ENCODE measurements around the gene DIP2B. TPM values are rescaled to one million over a fixed set of nuclear protein-coding genes. Genes with fewer than 3 reads are reported as not detected.
A peak's percentile ranks its signal among the peaks of the same experiment; 100 is the strongest.

Gene DIP2B
- total RNA-seq, 1 experiment from 2014 or later: 29.4 TPM

- H2AFZ ChIP-seq: no peak overlapping the region
- intact Hi-C loops (cut with micrococcal nuclease; ENCODE audit: unreplicated experiment): no loop called here
- TF ChIP-seq EZH2 (IDR thresholded peaks at IDR 0.05; ENCODE audit: low read depth) (no peak), CTCF (conservative IDR thresholded peaks at IDR 0.05) (no peak)
- 0 out of 2 replicates have a peak overlapping the region, but pooled peaks have one; percentile 15 for H3K27ac ChIP-seq
- no peak for DNase-seq
- no peaks in the 10 kb centered on the region for H3K9me2 ChIP-seq (ENCODE audit: insufficient read depth)
- no peak overlapping the region for H3K4me2 ChIP-seq
- no peaks in the 10 kb centered on the region for H4K20me1 ChIP-seq (ENCODE audit: insufficient read depth)
- peaks cover 17% of the 10 kb centered on the region for H3K4me1 ChIP-seq (replicated peaks; ENCODE audit: insufficient read depth)
- BruUV-seq (replicated peaks): no TSS peak
- POLR2A ChIA-PET (ENCODE audit: unreplicated experiment): no interaction called here
- H3F3A ChIP-seq (ENCODE audit: insufficient read depth, low read depth): peaks cover 23% of the 10 kb centered on the region
- H3K27me3 ChIP-seq (ENCODE audit: insufficient read depth, low read depth): no peaks in the 10 kb centered on the region
- no peak overlapping the region for H3K4me3 ChIP-seq
- H3K9me3 ChIP-seq (ENCODE audit: insufficient read depth, low read depth): no peaks in the 10 kb centered on the region
- CTCF ChIA-PET: interaction anchor here (0.7 kb wide), 1 partner anchor 84 kb away, joined by 3 read pairs; no protein-coding TSS in a partner anchor
- peaks cover 37% of the 10 kb centered on the region for H3K79me2 ChIP-seq (ENCODE audit: low read depth)
- H3K36me3 ChIP-seq (ENCODE audit: low read depth): no peaks in the 10 kb centered on the region
Measured at GRCh38 chr12:50590869-50591268, 86.1 kb downstream of the DIP2B start.

DNA sequence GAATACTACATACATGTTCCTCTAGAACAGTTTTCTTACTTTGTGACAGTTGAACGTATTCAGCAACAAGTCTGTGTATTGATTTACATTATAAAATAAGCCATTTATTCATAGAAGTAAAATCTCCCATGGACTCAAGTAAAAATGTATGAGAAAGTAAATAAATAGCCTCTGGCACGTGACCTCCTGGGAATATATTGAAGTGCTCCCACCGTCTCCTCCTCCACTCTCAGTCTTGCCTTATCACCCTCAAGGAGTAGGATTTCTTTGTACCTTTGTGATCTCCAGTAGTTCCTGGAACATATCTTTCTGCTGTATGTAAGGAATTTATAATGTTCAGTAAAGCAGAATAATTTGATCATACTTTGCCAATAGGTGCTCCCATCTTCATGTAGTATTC lies 90.9 kb downstream of the DIP2B start:
- Histone ChIP-seq H3K4me1 (replicated peaks; ENCODE audit: insufficient read depth) (peaks cover 10% of the 10 kb centered on the region; the same call in 1 of the 2 replicates), H2AFZ (no peak overlapping the region), H3K9me3 (ENCODE audit: insufficient read depth, low read depth) (no peaks in the 10 kb centered on the region), H3K36me3 (ENCODE audit: low read depth) (no peaks in the 10 kb centered on the region), H3K4me3 (no peak overlapping the region), H3K79me2 (ENCODE audit: low read depth) (peaks cover 18% of the 10 kb centered on the region), H3F3A (ENCODE audit: insufficient read depth, low read depth) (peaks cover 30% of the 10 kb centered on the region), H3K4me2 (no peak overlapping the region), H3K27me3 (ENCODE audit: insufficient read depth, low read depth) (no peaks in the 10 kb centered on the region), H3K9me2 (ENCODE audit: insufficient read depth) (no peaks in the 10 kb centered on the region), H3K27ac (0 out of 2 replicates have a peak overlapping the region, but pooled peaks have one; percentile 22), H4K20me1 (ENCODE audit: insufficient read depth) (no peaks in the 10 kb centered on the region)
- TF ChIP-seq EZH2 (IDR thresholded peaks at IDR 0.05; ENCODE audit: low read depth): no peak
- TF ChIP-seq CTCF (conservative IDR thresholded peaks at IDR 0.05): no peak
- BruUV-seq (replicated peaks): no TSS peak
- ChIA-PET CTCF (no interaction called here), POLR2A (ENCODE audit: unreplicated experiment) (no interaction called here)
- DNase-seq: no peak
- intact Hi-C loops (cut with micrococcal nuclease; ENCODE audit: unreplicated experiment): no loop called here

DNA sequence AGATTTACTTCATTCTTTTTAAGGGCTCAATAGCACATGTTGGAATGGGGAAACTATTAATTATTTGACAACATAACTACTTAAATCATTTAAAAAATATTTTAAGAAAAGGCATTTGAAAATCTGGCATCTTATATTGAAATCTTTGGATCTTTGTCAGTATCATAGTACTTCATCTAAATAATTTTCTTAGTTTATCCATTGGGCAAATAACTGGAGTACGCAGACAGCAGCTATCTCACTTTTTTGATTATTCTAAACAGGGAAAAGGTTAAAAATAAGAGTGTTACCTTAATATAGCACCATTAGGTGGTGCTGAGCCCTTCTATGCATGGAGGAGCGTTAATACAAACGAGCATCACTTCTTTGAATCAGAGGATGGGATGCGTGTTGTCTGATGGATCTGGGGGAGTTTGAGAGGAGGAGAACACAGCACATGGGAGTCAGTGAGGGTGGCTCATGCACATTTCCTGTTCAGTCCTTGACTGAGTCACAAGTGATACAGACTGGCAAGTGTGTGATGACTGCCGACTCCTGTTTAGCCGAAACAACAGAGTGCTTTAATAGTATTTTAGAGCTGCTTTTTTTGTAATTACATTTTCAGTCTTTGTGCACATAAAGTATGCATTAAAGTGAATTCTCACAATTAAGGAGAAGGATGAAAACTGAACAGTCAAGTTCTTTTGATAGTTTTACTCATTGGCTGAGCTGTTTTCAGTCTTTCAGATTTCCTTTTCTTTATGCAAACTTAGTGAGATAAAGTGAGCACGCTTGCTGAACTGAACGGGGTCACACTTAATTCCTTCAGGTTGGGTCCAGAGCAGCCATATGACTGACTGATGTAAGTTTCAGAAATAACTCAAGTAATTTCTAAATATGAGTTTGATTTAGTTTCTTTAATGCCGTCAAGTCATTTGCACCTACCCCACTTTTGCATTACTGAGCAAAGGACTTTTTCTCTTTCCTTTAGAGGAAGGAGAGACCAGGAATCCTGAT lies 92.7 kb downstream of the DIP2B start:
- no peak for DNase-seq
- H3K4me2 ChIP-seq: no peak overlapping the region
- H3F3A ChIP-seq (ENCODE audit: insufficient read depth, low read depth): peaks cover 27% of the 10 kb centered on the region
- no peak overlapping the region for H2AFZ ChIP-seq
- ChIA-PET POLR2A (ENCODE audit: unreplicated experiment) (no interaction called here), CTCF (interaction anchor here (0.5 to 0.6 kb wide), 3 partner anchors 93 to 523 kb away, joined by 3 to 4 read pairs (median 4); partner anchors contain the start of gene DIP2B)
- intact Hi-C loops (cut with micrococcal nuclease; ENCODE audit: unreplicated experiment): no loop called here
- H3K79me2 ChIP-seq (ENCODE audit: low read depth): peaks cover 19% of the 10 kb centered on the region
- H3K4me3 ChIP-seq: no peak overlapping the region
- no TSS peak for BruUV-seq (replicated peaks)
- no peaks in the 10 kb centered on the region for H3K9me3 ChIP-seq (ENCODE audit: insufficient read depth, low read depth)
- H4K20me1 ChIP-seq (ENCODE audit: insufficient read depth): no peaks in the 10 kb centered on the region
- H3K27ac ChIP-seq: peak overlapping the region; percentile 43
- TF ChIP-seq CTCF (conservative IDR thresholded peaks at IDR 0.05) (0 out of 2 replicates have a peak, but pooled peaks have one; percentile 23), EZH2 (IDR thresholded peaks at IDR 0.05; ENCODE audit: low read depth) (no peak)
- no peaks in the 10 kb centered on the region for H3K36me3 ChIP-seq (ENCODE audit: low read depth)
- peaks cover 10% of the 10 kb centered on the region; the same call in 1 of the 2 replicates for H3K4me1 ChIP-seq (replicated peaks; ENCODE audit: insufficient read depth)
- no peaks in the 10 kb centered on the region for H3K27me3 ChIP-seq (ENCODE audit: insufficient read depth, low read depth)
- no peaks in the 10 kb centered on the region for H3K9me2 ChIP-seq (ENCODE audit: insufficient read depth)

All from PC-9 (cell line).